ENCODE results near the gene CCNB3. TPM values are rescaled to one million over a fixed set of nuclear protein-coding genes. Genes with fewer than 3 reads are reported as not detected.

The CCNB3 gene
- total RNA-seq, 1 experiment from 2014 or later = 0.35 TPM

DNA sequence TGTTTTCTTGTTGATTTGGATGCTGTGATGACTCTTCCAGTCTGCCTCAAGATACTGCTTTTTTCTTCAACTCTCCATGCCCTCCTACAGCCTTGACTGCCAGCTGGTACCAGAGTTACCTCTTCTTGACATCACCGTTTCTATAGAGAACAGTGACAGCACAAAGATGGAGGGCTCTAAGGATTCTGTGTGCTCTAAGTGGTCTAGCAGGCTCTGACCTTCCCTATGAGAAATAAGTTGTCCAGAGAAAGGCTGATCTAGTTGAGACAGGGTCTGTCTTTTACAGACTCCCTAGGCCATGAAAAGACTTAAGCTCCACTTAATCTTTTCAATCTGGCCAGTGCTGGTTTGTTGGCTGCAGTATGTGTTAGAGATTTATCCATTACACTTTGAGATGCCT lies 3.7 kb upstream of the CCNB3 start, which contains the start of gene AKAP4:
Gene AKAP4 (minus strand): TSS at position 101 of the 400 bp plus-strand sequence. CDS start 118 bp downstream, outside the sequence.
- no peak within 1 kb of the TSS for H3T11ph ChIP-seq (ENCODE audit: low read length)
- H3K79me2 ChIP-seq (ENCODE audit: insufficient read depth, low read length) = no peaks in the 10 kb centered on the region
- H4K5ac ChIP-seq (ENCODE audit: insufficient read length, low read depth, low read length) = no peak within 1 kb of the TSS
- H3K23me2 ChIP-seq (ENCODE audit: insufficient read length, low read depth, low read length, poor library complexity, severe bottlenecking) = no peaks in the 10 kb centered on the region
- no peak within 1 kb of the TSS for H2BK20ac ChIP-seq (ENCODE audit: low read depth, low read length, poor library complexity, severe bottlenecking)
- H3K23ac ChIP-seq (ENCODE audit: insufficient read length, low read depth, low read length) = no peak within 1 kb of the TSS
- H3K27ac ChIP-seq (ENCODE audit: insufficient read length, low read depth, low read length) = no peak within 1 kb of the TSS
- no peaks in the 10 kb centered on the region; the same call in 1 of the 2 replicates for H3K4me1 ChIP-seq (ENCODE audit: insufficient read depth, low read length)
- no peak within 1 kb of the TSS for H3K56ac ChIP-seq (ENCODE audit: insufficient read length, low read depth, low read length)
- H3K4ac ChIP-seq (ENCODE audit: low read depth, low read length) = no peak within 1 kb of the TSS
- no peak within 1 kb of the TSS for H3K4me3 Mint-ChIP-seq
- no peak within 1 kb of the TSS for H3K4me2 ChIP-seq (ENCODE audit: insufficient read depth, insufficient read length, low read length)
- no peak within 1 kb of the TSS for H4K91ac ChIP-seq (ENCODE audit: insufficient read length, low read depth, low read length)
- no peak within 1 kb of the TSS for H3K18ac ChIP-seq (ENCODE audit: insufficient read length, low read depth, low read length)
- H2BK5ac ChIP-seq (ENCODE audit: insufficient read length, low read length) = no peak within 1 kb of the TSS
- no peaks in the 10 kb centered on the region for H3K79me1 ChIP-seq (ENCODE audit: insufficient read depth, low read depth, low read length, poor library complexity, severe bottlenecking)
- peaks cover 3 to 7% of the 10 kb centered on the region in 2 experiments; a peak in 3 of 4 replicates for H3K4me1 Mint-ChIP-seq
- no CpG with 5 or more reads among the region's 1 CpG for WGBS (ENCODE audit: extremely low coverage, insufficient read length, low lambda C conversion rate)
- H2BK120ac ChIP-seq (ENCODE audit: low read depth, low read length, poor library complexity, severe bottlenecking) = no peak within 1 kb of the TSS
- no peak within 1 kb of the TSS for H2AFZ ChIP-seq (ENCODE audit: low read length)
- TF ChIP-seq CTCF (conservative IDR thresholded peaks at IDR 0.05) = no peak
- peak within 1 kb of the TSS; percentile 65 for H2AK5ac ChIP-seq (ENCODE audit: insufficient read length, low read length)
- H3K27ac Mint-ChIP-seq = no peak within 1 kb of the TSS
- H3K9ac ChIP-seq (ENCODE audit: extremely low read depth, insufficient read length, low read length) = no peak within 1 kb of the TSS
- no peaks in the 10 kb centered on the region for H3K9me3 ChIP-seq (ENCODE audit: control insufficient read depth, low read depth, low read length)
- peaks cover 66% of the 10 kb centered on the region in 2 experiments for H3K9me3 Mint-ChIP-seq
- no peak within 1 kb of the TSS for H2BK12ac ChIP-seq (ENCODE audit: insufficient read length, low read depth, low read length)
- DNase-seq = no peak
- no peaks in the 10 kb centered on the region for H3K27me3 ChIP-seq (ENCODE audit: insufficient read depth, low read length)
- no peak within 1 kb of the TSS for H2BK15ac ChIP-seq (ENCODE audit: low read depth, low read length)
- no peak within 1 kb of the TSS for H4K8ac ChIP-seq (replicated peaks; ENCODE audit: insufficient read length, low read depth, low read length)
- H3K14ac ChIP-seq (ENCODE audit: insufficient read depth, low read length) = no peak within 1 kb of the TSS
- 0 out of 7 replicates have a peak, but pooled peaks cover 0 to 3% (median 0%) of the 10 kb centered on the region in 3 experiments for H3K36me3 Mint-ChIP-seq (ENCODE audit: insufficient read depth in 1 of 3, low read depth in 3 of 3)
- H3K27me3 Mint-ChIP-seq (ENCODE audit: low read depth) = no peaks in the 10 kb centered on the region; the same call in 1 of the 2 replicates
- H4K20me1 ChIP-seq (ENCODE audit: control insufficient read depth, insufficient read depth, insufficient read length) = no peaks in the 10 kb centered on the region

Measured in H9 (cell line).